ENCODE data around the gene LEP. TPM values are rescaled to one million over a fixed set of nuclear protein-coding genes. Genes with fewer than 3 reads are reported as not detected.
"Not testable (repeated sequence)": the region's sequence is repeated elsewhere in the genome, so short reads cannot be mapped to it uniquely, and the experiment has no call there.

Gene LEP
- total RNA-seq, 1 experiment from 2014 or later: not detected

DNA sequence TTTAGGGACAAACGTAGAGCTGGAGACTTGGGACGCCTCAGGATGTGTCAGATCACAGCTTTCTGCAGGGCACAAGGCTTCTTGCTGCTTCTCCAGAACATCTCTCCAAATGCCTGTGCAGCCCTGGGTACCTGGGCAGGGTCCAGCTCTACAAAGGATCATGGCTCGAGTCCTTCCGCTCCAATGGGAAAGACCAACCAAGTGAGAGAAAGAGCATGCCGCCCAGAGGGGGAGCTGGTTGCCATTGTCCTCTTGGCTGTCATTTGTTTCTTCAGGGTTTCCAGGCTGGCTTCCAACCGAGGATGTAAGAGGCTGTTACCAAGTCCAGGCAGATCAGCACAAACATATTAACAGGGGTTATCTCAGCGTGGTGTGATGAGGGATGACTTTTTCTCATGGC lies 5.6 kb upstream of the LEP start:
- in situ Hi-C loops (cut with HindIII; ENCODE audit: low sequenced_read_pairs): no loop called here
- peak; percentile 81 for DNase-seq (ENCODE audit: low spot score)

DNA sequence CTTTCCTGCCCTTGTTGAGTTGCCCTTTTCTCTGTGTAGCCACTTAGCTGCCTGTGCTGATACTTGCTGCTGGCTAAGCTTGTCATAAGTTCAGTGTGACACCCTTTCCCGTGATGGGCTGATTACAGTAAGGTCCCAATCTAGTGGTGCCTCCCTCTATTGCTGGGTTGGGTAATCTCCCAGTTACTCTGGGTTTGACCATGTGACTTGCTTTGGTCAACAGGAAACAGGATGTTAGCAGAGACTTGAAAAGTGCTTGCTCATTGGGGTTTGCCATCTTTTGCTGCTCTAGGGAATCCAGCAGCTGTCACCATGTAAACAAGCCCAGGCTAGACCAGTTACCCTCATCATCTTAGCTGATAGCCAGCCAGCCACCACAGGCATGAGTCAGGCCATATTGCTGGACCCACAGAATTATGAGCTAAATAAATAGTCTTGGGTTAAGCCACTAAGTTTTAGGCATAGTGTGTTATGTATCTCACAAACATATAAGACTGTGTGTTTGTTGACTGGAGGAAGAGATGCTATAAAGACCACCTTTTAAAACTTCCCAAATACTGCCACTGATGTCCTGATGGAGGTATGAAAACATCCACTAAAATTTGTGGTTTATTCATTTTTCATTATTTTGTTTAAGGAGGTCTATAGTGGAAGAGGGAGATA lies 4.0 kb upstream of the LEP start:
- in situ Hi-C loops (cut with HindIII; ENCODE audit: low sequenced_read_pairs): no loop called here
- DNase-seq (ENCODE audit: low spot score): no peak

DNA sequence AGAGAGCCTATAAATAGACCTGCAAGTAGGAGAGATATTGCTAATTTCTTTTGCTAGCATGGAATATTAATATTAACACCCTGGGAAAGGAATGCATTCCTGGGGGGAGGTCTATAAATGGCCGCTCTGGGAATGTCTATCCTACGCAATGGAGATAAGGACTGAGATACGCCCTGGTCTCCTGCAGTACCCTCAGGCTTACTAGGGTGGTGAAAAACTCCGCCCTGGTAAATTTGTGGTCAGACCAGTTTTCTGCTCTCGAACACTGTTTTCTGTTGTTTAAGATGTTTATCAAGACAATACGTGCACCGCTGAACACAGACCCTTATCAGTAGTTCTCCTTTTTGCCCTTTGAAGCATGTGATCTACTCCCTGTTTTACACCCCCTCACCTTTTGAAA lies 1.9 kb upstream of the LEP start:
- DNase-seq (ENCODE audit: low spot score); in situ Hi-C loops (cut with HindIII; ENCODE audit: low sequenced_read_pairs): not testable (repeated sequence)

DNA sequence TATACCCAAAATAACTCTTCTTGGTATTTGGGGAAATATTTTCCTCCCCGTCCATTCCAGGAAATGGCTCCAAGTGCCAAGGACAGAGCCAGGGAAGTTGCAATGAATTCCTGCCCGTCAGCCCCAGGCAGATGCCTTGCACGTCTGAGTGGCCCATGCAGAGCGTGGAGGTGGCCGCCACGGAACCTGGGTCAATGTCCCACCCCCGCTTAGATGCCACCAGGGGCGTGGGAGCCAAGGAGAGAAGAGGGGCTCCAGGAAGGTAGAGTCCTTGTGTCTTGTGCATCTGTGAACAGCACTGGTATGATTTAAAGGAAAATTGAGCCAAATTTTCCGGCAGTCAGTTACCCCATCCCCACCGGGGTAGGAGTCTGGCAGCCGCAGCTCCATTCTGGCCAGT lies 1.6 kb downstream of the LEP start:
- in situ Hi-C loops (cut with HindIII; ENCODE audit: low sequenced_read_pairs): no loop called here
- no peak for DNase-seq (ENCODE audit: low spot score)

DNA sequence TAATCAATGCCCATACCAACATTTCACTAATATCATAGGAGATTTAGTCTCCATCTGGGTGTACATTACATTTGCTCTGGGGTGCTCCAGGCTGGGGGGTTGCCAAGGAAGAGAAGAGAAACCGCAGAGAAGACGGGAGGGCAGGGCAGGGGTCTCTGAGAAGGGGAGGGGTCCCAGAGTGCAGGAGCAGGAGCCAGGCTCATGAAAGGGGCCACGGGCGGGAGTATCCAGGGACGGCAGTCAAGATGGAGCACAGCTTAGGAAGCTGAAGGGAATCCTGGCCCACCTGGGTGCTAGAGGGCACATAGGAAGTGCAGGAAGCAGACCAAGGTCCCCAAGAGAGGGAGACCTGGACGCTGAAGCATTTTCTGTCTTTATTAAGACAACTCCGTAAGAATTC lies 2.2 kb downstream of the LEP start:
- in situ Hi-C loops (cut with HindIII; ENCODE audit: low sequenced_read_pairs): no loop called here
- no peak for DNase-seq (ENCODE audit: low spot score)

DNA sequence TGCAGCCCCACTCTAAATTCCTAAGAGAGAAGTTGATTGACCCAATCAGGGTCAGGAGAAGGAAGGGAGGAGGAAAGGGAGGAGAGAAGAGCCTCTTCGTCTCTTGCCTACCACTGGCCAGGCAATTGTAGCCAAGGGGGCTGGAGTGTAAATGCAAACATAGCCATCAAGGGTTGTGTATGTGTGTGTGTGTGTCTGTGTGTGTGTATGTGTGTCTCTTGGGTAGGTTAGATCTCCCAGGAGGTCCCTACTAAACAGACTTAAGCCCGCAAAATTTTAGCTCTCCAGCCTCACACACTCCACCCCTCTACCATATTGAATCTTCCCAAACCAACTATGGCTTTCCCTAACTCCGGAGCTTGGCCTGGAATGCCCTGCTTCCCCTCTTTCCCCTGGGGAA lies 3.8 kb downstream of the LEP start:
- in situ Hi-C loops (cut with HindIII; ENCODE audit: low sequenced_read_pairs): no loop called here

DNA sequence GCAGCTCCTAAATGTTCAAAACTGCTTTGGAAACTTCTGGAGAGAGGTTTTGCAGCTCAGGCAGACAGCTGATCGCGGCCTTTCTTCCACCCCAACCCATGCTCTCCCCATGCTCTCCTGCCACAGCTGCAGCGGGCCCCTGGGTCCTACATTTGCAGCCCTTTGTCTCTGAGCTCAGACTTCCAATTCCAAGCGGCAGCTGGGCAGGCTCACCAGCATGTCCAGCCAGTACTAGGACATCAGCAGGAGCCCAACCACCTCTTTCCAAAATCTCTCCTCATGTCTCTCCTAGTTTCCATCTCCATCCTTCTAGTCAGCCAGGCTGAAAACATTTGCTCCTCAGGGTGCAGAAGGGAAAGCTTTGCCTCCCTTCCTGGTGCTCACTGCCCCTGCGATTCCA lies 6.0 kb downstream of the LEP start:
- in situ Hi-C loops (cut with HindIII; ENCODE audit: low sequenced_read_pairs): no loop called here
- peak; percentile 31 for DNase-seq (ENCODE audit: low spot score)

More for the DNA sequence above, 3.8 kb downstream of the LEP start:
- DNase-seq (ENCODE audit: low spot score): no peak

DNA sequence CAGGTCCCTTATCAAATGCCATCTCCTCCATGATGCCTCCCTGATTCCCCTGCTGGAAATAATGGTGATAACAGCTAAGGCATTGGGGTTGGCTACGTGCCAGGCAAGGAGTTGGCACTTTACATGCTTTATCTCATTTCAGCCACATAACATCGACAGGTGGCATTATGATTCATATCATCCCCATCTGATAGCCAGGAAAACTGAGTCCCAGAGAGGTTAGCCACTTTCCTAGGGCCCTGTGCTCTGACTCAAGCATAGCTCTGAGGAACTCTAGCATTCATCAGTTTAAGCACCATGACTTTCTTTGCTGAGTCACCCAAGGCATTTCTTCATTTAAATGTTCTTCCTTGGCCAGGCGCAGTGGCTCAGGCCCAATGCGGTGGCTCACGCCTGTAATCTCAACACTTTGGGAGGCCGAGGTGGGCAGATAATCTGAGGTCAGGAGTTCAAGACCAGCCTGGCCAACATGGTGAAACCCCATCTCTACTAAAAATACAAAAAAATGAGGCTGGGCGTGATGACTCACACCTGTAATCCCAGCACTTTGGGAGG lies 6.6 kb downstream of the LEP start:
- no peak for DNase-seq (ENCODE audit: low spot score)

DNA sequence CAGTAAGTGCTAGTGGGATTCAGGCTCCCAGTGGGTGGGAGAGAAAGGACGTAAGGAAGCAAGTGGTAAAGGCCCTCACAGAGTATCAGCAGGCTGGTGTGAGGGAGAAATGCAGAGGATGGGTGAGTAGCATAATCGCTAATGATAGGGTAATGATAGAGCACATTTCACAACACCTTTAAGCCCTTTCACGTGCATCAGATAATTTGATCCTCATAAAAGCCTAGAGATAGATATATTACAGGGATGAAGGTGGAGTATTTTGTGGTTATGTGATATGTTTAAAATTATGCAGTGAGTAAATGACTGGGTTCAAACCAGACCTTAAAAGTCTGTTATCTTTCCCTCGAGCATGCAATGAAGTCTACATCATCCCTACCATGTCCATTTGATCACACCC lies 10.3 kb downstream of the LEP start:
- in situ Hi-C loops (cut with HindIII; ENCODE audit: low sequenced_read_pairs): no loop called here

More for the DNA sequence above, 6.6 kb downstream of the LEP start:
- in situ Hi-C loops (cut with HindIII; ENCODE audit: low sequenced_read_pairs): no loop called here

DNA sequence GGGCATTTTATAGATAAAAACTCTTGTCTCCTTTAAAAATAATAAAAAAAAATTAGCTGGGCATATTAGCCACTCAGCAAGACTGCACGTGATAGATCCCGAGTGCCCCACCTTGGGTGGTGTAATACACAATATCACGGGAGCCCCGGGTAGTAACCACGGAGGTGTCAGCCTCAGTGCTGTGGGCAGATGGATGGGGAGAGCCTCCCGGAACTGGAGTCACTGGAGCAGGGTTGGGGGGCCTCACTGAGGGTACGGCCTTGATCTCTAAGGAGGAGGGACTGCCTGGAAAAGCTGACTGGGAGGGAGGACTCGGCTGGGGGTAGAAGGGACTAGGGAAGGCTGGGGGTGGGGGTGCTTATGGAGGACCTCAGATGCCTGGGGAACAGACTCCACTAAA lies 12.6 kb downstream of the LEP start:
- in situ Hi-C loops (cut with HindIII; ENCODE audit: low sequenced_read_pairs): no loop called here

More for the DNA sequence above, 10.3 kb downstream of the LEP start:
- no peak for DNase-seq (ENCODE audit: low spot score)

DNA sequence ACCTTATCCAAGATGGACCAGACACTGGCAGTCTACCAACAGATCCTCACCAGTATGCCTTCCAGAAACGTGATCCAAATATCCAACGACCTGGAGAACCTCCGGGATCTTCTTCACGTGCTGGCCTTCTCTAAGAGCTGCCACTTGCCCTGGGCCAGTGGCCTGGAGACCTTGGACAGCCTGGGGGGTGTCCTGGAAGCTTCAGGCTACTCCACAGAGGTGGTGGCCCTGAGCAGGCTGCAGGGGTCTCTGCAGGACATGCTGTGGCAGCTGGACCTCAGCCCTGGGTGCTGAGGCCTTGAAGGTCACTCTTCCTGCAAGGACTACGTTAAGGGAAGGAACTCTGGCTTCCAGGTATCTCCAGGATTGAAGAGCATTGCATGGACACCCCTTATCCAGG lies 13.4 kb downstream of the LEP start:
- in situ Hi-C loops (cut with HindIII; ENCODE audit: low sequenced_read_pairs): no loop called here
- DNase-seq (ENCODE audit: low spot score): no peak

More for the DNA sequence above, 12.6 kb downstream of the LEP start:
- DNase-seq (ENCODE audit: low spot score): no peak

DNA sequence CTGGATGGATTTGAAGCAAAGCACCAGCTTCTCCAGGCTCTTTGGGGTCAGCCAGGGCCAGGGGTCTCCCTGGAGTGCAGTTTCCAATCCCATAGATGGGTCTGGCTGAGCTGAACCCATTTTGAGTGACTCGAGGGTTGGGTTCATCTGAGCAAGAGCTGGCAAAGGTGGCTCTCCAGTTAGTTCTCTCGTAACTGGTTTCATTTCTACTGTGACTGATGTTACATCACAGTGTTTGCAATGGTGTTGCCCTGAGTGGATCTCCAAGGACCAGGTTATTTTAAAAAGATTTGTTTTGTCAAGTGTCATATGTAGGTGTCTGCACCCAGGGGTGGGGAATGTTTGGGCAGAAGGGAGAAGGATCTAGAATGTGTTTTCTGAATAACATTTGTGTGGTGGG lies 14.2 kb downstream of the LEP start:
- in situ Hi-C loops (cut with HindIII; ENCODE audit: low sequenced_read_pairs): no loop called here
- no peak for DNase-seq (ENCODE audit: low spot score)

DNA sequence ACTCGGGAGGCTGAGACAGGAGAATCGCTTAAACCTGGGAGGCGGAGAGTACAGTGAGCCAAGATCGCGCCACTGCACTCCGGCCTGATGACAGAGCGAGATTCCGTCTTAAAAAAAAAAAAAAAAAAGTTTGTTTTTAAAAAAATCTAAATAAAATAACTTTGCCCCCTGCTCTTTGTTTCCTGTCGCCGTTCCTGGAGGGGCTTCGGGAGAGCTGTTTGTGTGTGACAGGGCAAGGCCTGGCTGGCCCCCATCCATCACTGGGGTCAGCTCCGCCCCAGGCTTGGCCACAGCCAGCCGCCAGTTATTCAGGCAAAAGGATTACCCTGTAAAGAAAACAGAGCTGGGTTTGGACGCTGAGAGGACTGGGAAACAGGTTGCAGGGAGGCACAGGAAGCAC lies 16.4 kb downstream of the LEP start:
- DNase-seq (ENCODE audit: low spot score): no peak
- in situ Hi-C loops (cut with HindIII; ENCODE audit: low sequenced_read_pairs): no loop called here

DNA sequence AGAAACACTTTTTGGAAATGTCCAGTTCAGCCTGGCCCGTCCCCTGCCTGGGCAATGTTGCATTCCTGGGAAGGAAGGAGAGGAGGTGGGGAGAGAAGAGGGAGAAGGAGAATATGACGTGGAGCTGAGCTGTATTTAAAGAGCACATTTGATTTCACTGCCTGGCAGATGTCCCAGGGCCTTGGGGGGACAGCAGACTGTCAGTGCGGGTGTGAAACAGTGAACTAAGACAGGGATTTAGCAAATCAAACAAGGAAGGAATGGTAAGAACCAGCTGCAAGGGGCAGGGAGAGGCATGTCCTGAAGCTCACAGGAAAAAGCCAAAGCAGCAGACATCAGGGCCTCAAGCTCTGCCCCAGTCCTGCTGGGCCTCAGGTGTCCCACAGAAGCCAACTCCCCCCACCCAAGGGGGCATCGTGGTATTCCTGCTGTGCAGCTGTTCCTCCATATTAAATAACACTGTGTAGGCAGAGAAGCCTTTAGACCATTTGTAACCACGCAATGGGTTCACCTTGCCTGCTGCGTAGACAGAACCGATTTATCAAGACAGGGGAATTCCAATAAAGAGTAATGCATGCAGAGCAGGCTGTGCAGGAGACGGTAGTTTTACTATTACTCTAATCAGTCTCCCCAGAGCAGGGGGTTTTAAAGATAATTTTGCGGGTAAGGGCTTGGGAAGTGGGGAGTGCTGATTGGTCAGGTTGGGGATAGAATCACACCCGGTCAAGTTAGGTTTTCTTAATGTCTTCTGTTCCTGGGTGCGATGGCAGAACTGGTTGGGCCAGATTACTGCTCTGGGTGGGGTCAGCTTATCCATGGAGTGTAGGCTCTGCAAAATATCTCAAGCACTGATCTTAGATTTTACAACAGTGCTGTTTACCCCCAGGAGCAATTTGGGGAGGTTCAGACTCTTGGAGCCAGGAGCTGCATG lies 18.3 kb downstream of the LEP start:
- in situ Hi-C loops (cut with HindIII; ENCODE audit: low sequenced_read_pairs): no loop called here
- no peak for DNase-seq (ENCODE audit: low spot score)

DNA sequence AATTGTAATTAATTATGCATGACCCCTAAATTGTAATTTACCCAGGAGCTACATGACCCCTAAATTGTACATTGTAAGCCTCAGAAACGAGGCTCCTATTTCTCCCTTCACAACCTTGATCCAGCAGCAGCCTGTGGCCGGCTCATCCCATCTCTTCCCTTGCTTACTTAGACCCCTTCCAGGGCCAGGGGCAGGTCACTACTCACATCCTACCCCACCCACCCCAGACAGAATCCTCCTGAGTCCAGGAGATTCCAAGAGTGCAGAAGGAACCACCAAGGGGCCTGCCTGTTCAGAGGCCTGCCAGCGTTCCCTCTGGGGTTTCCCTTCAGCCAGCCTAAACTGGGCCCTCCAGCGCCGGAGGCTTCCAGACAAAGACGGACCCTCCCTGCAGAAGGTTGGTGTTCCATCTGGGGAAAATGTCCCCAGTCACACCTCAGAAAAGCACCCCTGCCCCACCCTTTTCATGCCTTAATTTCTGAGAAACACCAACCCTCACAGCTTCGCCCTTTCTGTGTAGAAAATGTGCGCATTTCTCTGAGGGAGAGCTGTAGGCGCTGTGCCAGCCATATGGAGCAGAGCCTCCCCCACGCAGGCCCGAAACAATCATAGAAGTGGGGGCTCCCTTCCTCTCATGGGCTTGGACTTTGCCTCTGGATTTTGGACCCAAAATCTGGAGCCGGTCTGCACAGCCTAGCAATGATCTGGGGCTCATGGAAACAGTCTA lies 19.2 kb downstream of the LEP start:
- in situ Hi-C loops (cut with HindIII; ENCODE audit: low sequenced_read_pairs): no loop called here
- DNase-seq (ENCODE audit: low spot score): no peak

DNA sequence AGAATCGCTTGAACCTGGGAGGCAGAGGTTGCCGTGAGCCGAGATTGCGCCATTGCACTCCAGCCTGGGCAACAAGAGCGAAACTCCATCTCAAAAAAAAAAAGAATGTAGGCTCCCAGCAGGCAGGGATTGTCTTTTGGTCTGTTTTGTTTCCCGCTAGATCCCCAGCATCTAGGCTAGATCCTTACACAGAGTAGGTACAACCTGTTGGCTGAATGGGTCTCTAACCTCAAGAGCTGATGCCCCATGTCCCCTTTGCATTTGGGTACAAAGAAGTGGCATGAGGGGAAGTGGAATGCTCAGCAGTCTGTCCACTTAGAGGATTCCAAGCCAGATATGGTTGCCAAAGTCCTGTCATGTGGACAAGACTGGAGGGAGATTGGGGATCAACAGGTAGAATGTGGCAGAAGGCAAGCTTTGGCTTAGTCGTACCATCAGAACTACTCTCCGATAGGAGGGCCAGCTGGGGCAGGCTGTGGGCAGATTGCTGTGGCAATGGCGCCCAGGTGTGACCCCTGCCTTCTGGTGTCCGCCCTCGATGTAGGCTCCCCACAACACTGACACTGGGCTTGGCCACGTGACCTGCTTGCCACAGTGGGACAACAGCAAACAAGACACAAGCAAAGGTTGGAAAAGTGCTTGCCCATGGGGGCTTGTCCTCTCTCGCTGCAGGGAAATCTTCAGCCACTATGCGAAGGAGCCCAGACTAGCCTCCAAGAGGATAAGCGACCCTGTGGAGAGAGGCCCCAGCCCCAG lies 21.4 kb downstream of the LEP start:
- DNase-seq (ENCODE audit: low spot score): no peak
- in situ Hi-C loops (cut with HindIII; ENCODE audit: low sequenced_read_pairs): no loop called here

DNA sequence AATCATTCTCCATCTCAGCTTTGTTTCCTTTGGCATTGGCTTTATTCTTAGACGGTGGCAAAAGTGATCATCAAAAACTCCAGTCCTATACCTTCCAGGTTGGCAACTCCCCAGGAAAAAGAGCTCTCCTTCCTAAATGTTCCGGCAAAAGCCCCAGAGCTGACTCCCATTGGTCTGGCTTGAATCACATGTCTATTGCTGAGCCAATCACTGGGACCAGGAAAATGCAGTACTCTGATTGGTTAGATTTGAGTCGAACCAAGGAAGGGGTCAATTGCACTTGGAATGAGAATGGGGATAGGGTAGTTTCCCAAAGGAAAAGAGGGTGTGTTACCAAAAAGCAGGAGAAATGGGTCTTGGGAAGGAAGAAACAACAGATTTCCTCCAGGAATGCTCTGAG lies 22.3 kb downstream of the LEP start:
- in situ Hi-C loops (cut with HindIII; ENCODE audit: low sequenced_read_pairs): no loop called here
- DNase-seq (ENCODE audit: low spot score): no peak

DNA sequence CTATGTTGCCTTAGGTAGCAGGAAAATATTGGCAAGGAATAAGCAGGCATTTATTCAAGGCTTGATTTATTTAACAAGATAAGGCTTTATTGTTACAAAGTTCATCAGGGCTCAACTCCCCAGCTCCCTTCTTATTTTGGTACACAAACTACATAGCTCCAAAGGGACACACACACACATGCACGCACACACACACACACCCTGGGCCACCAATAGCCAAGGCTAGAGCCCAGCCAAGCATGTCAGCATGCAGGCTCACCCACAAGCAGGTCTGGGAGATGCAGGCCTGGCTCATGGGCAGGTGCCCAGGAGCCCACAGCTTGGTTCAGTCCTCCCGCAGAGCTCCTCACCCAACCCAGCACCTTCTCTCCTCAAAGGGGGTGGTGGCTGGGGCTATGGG lies 23.4 kb downstream of the LEP start:
- in situ Hi-C loops (cut with HindIII; ENCODE audit: low sequenced_read_pairs): no loop called here
- DNase-seq (ENCODE audit: low spot score): no peak
